OCI-LY3 (cell line): ENCODE measurements around the gene JPH4.

ENCODE experiments used
- CTCF ChIP-seq: fragments of 200-600, 300-600 bp; sonication (generic); IDR thresholded peaks from 2 replicates; pipeline ENCODE4 v1.5.1; 2014; ENCODE audit warnings: antibody characterized with exemption, low read length, low read depth
- EZH2phosphoT487 ChIP-seq: fragments of 200-600 bp; shearing (Covaris generic); IDR thresholded peaks from 2 replicates; pipeline ENCODE4 v1.6.1; 2018; ENCODE audit warnings: antibody characterized with exemption, mixed run types, low read depth

GRCh38 chr14:23550131-23550811 lies 28.3 kb downstream of the JPH4 start:
- TF ChIP-seq CTCF (no peak), EZH2phosphoT487 (no peak)
